NCI-H748 (cell line): Measurements from ENCODE around the gene ABHD5.

ENCODE experiments used
- DNase-seq: peaks from one replicate; lab custom pipeline; 2025; ENCODE audit not compliant: unreplicated experiment; lab: John Stamatoyannopoulos, UW

ABHD5 gene

GRCh38 chr3:43773273-43774094 lies 82.7 kb downstream of the ABHD5 start:
- no peak for DNase-seq

GRCh38 chr3:43774799-43775198 lies 84.1 kb downstream of the ABHD5 start:
- DNase-seq: no peak

- no peak for DNase-seq
These were observed 85.4 kb downstream of the ABHD5 start for GRCh38 chr3:43776101-43776500.

GRCh38 chr3:43779850-43780249 lies 89.1 kb downstream of the ABHD5 start:
- no peak for DNase-seq

GRCh38 chr3:43782541-43782940 lies 91.8 kb downstream of the ABHD5 start:
- no peak for DNase-seq
